ENCODE data around the gene KRTAP3-1.
A peak's percentile ranks its signal among the peaks of the same experiment; 100 is the strongest.

The KRTAP3-1 gene

DNA sequence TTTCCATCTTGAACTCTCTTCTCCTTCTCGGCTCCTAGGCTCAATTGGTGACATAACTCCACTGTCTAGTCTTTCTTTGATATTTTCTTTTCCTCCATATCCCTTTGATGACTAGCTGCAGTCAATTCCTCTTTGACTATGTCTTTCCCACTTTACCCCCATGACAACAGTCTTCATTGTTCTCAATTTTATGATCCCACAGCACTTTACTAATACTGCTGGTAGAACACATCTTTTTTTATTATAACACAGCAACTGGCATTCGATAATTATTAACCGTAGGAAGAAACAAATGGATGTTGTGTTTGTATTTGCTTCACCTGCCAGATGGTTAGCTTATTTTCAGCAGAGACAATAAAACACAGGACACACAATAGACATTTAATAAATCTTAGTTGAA is 16.3 kb downstream of the KRTAP3-1 start:
- TF ChIP-seq, protein P1, sequence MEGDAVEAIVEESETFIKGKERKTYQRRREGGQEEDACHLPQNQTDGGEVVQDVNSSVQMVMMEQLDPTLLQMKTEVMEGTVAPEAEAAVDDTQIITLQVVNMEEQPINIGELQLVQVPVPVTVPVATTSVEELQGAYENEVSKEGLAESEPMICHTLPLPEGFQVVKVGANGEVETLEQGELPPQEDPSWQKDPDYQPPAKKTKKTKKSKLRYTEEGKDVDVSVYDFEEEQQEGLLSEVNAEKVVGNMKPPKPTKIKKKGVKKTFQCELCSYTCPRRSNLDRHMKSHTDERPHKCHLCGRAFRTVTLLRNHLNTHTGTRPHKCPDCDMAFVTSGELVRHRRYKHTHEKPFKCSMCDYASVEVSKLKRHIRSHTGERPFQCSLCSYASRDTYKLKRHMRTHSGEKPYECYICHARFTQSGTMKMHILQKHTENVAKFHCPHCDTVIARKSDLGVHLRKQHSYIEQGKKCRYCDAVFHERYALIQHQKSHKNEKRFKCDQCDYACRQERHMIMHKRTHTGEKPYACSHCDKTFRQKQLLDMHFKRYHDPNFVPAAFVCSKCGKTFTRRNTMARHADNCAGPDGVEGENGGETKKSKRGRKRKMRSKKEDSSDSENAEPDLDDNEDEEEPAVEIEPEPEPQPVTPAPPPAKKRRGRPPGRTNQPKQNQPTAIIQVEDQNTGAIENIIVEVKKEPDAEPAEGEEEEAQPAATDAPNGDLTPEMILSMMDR (conservative IDR thresholded peaks at IDR 0.05; ENCODE audit: low read depth, low read length), result no peak
- H3K4me3 ChIP-seq (ENCODE audit: low read depth, low read length), result no peak overlapping the region
- no peak for DNase-seq (ENCODE audit: low read depth)

DNA sequence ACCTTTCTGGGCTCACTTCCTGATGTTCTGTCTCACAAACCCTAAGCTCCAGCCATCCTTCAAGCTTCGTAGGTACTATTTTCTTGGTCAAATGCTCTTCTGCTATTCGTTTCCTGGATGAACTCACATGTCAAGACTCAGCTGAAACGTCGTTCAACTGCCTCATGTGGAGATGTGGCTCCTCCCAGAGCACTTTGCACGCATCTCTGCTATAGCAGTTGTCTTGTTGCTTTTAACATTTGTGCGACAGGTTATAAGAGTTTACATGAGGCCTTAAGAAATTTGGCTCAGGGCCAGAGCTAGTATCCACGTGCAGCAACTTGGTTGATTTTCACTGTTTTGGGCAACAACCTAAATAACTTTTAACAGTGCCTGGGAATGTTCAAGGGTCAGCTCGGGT is 22.0 kb downstream of the KRTAP3-1 start:
- no peak overlapping the region for H3K4me3 ChIP-seq (ENCODE audit: low read depth, low read length)
- DNase-seq (ENCODE audit: low read depth), result no peak
- TF ChIP-seq, protein P1 (conservative IDR thresholded peaks at IDR 0.05; ENCODE audit: low read depth, low read length), result no peak

GRCh38 chr17:40984226-40984625 is 24.7 kb downstream of the KRTAP3-1 start, which contains the start of gene KRT40:
Gene KRT40, minus strand, starts transcription at chr17:40984326. Its CDS starts 53 bp downstream, at chr17:40984273.
- TF ChIP-seq, protein P1 (conservative IDR thresholded peaks at IDR 0.05; ENCODE audit: low read depth, low read length), result no peak
- H3K4me3 ChIP-seq (ENCODE audit: low read depth, low read length), result no peak within 1 kb of the TSS
- no peak for DNase-seq (ENCODE audit: low read depth)

GRCh38 chr17:40981115-40981514 is 27.8 kb downstream of the KRTAP3-1 start:
- DNase-seq (ENCODE audit: low read depth), result no peak
- no peak overlapping the region for H3K4me3 ChIP-seq (ENCODE audit: low read depth, low read length)
- TF ChIP-seq, protein P1 (conservative IDR thresholded peaks at IDR 0.05; ENCODE audit: low read depth, low read length), result no peak

DNA sequence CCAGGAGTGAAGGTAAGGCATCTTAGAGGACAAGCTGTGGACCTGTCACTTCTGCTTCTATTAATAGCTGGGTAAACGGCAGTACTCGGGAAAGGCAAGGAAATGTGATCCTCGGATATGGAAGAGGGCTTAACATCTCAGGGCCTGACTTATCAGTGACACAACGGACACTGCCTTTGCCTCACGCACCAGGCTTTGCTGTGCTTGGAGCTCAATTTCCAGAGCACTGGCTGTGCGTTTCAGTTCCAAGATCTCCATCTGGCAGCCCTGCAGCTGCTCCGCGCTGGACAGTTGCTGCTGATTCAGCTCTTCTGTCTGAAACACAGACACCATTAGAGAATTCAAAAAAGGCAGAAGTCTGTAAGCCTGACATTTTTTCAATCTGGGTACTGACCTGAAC is 28.3 kb downstream of the KRTAP3-1 start:
- no peak overlapping the region for H3K4me3 ChIP-seq (ENCODE audit: low read depth, low read length)
- TF ChIP-seq, protein P1 (conservative IDR thresholded peaks at IDR 0.05; ENCODE audit: low read depth, low read length), result no peak
- peak; percentile 60 for DNase-seq (ENCODE audit: low read depth)

- H3K4me3 ChIP-seq (ENCODE audit: low read depth, low read length), result no peak overlapping the region
- DNase-seq (ENCODE audit: low read depth), result no peak
- TF ChIP-seq, protein P1 (conservative IDR thresholded peaks at IDR 0.05; ENCODE audit: low read depth, low read length), result no peak
Measured at GRCh38 chr17:40980117-40980516, 28.8 kb downstream of the KRTAP3-1 start.

GRCh38 chr17:40978575-40979151 is 30.3 kb downstream of the KRTAP3-1 start:
- DNase-seq (ENCODE audit: low read depth), result no peak

More at GRCh38 chr17:40978575-40979151, 30.3 kb downstream of the KRTAP3-1 start:
- TF ChIP-seq, protein P1 (conservative IDR thresholded peaks at IDR 0.05; ENCODE audit: low read depth, low read length), result no peak
- H3K4me3 ChIP-seq (ENCODE audit: low read depth, low read length), result no peak overlapping the region

Data from choroid plexus epithelial cell (primary cell).